ENCODE measurements around the gene NEK3. TPM values are rescaled to one million over a fixed set of nuclear protein-coding genes. Genes with fewer than 3 reads are reported as not detected.

Gene NEK3
- total RNA-seq, 1 experiment from 2014 or later: 13.3 TPM

- Histone ChIP-seq H3K56ac (ENCODE audit: insufficient read length, low read depth, low read length) (no peak overlapping the region), H3K27ac (ENCODE audit: insufficient read length, low read depth, low read length) (no peak overlapping the region), H3K23ac (ENCODE audit: insufficient read length, low read depth, low read length) (no peak overlapping the region), H2BK15ac (ENCODE audit: low read depth, low read length) (no peak overlapping the region), H3K79me1 (ENCODE audit: insufficient read depth, low read depth, low read length, poor library complexity, severe bottlenecking) (no peaks in the 10 kb centered on the region), H3T11ph (ENCODE audit: low read length) (no peak overlapping the region), H3K18ac (ENCODE audit: insufficient read length, low read depth, low read length) (no peak overlapping the region), H3K4ac (ENCODE audit: low read depth, low read length) (no peak overlapping the region), H3K4me1 (ENCODE audit: insufficient read depth, low read length) (no peaks in the 10 kb centered on the region), H4K20me1 (ENCODE audit: control insufficient read depth, insufficient read depth, insufficient read length) (no peaks in the 10 kb centered on the region), H3K23me2 (ENCODE audit: insufficient read length, low read depth, low read length, poor library complexity, severe bottlenecking) (no peaks in the 10 kb centered on the region), H3K4me2 (ENCODE audit: insufficient read depth, insufficient read length, low read length) (no peak overlapping the region), H2BK5ac (ENCODE audit: insufficient read length, low read length) (no peak overlapping the region), H2BK12ac (ENCODE audit: insufficient read length, low read depth, low read length) (no peak overlapping the region), H3K27me3 (ENCODE audit: insufficient read depth, low read length) (no peaks in the 10 kb centered on the region), H2BK120ac (ENCODE audit: low read depth, low read length, poor library complexity, severe bottlenecking) (no peak overlapping the region), H4K8ac (replicated peaks; ENCODE audit: insufficient read length, low read depth, low read length) (no peak overlapping the region), H2AK5ac (ENCODE audit: insufficient read length, low read length) (no peak overlapping the region), H2BK20ac (ENCODE audit: low read depth, low read length, poor library complexity, severe bottlenecking) (no peak overlapping the region), H3K14ac (ENCODE audit: insufficient read depth, low read length) (no peak overlapping the region), H3K79me2 (ENCODE audit: insufficient read depth, low read length) (no peaks in the 10 kb centered on the region), H4K91ac (ENCODE audit: insufficient read length, low read depth, low read length) (no peak overlapping the region), H3K9ac (ENCODE audit: extremely low read depth, insufficient read length, low read length) (no peak overlapping the region), H2AFZ (ENCODE audit: low read length) (no peak overlapping the region), H4K5ac (ENCODE audit: insufficient read length, low read depth, low read length) (no peak overlapping the region), H3K9me3 (ENCODE audit: control insufficient read depth, low read depth, low read length) (no peaks in the 10 kb centered on the region)
- no peak for DNase-seq
- H3K4me3 Mint-ChIP-seq: no peak overlapping the region
- H3K36me3 Mint-ChIP-seq (ENCODE audit: insufficient read depth in 1 of 3, low read depth in 3 of 3): peaks cover 0 to 9% (median 0%) of the 10 kb centered on the region in 3 experiments; a peak in 2 of 7 replicates
- TF ChIP-seq, protein P1, sequence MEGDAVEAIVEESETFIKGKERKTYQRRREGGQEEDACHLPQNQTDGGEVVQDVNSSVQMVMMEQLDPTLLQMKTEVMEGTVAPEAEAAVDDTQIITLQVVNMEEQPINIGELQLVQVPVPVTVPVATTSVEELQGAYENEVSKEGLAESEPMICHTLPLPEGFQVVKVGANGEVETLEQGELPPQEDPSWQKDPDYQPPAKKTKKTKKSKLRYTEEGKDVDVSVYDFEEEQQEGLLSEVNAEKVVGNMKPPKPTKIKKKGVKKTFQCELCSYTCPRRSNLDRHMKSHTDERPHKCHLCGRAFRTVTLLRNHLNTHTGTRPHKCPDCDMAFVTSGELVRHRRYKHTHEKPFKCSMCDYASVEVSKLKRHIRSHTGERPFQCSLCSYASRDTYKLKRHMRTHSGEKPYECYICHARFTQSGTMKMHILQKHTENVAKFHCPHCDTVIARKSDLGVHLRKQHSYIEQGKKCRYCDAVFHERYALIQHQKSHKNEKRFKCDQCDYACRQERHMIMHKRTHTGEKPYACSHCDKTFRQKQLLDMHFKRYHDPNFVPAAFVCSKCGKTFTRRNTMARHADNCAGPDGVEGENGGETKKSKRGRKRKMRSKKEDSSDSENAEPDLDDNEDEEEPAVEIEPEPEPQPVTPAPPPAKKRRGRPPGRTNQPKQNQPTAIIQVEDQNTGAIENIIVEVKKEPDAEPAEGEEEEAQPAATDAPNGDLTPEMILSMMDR (conservative IDR thresholded peaks at IDR 0.05): no peak
- H3K27ac Mint-ChIP-seq: no peak overlapping the region
- H3K9me3 Mint-ChIP-seq: peaks cover 6 to 7% of the 10 kb centered on the region in 2 experiments
- peaks cover 7 to 9% of the 10 kb centered on the region in 2 experiments for H3K4me1 Mint-ChIP-seq
- H3K27me3 Mint-ChIP-seq (ENCODE audit: low read depth): peaks cover 2% of the 10 kb centered on the region; the same call in 1 of the 2 replicates
- WGBS (ENCODE audit: extremely low coverage, insufficient read length, low lambda C conversion rate): no CpG with 5 or more reads among the region's 5 CpGs
Measured at GRCh38 chr13:52097197-52097596, 62.2 kb downstream of the NEK3 start.
